Lower leg skin (tissue), 3 donors: Measurements from ENCODE around the gene MTSS2.

ENCODE experiments used
- CTCF ChIP-seq, 3 donors: fragments of 450-650 bp; IDR thresholded peaks; one replicate each; pipeline ENCODE4 v1.5.1; 2016; ENCODE audit warnings: antibody characterized with exemption in 3 of 3, mild to moderate bottlenecking in 3 of 3, moderate library complexity in 2 of 3
- POLR2A ChIP-seq, 2 donors: fragments of 450-650 bp; IDR thresholded peaks; one replicate each; pipeline ENCODE4 v1.6.1; 2016 to 2017; ENCODE audit warnings: antibody characterized with exemption in 2 of 2, mild to moderate bottlenecking in 1 of 2, moderate library complexity in 1 of 2

DNA sequence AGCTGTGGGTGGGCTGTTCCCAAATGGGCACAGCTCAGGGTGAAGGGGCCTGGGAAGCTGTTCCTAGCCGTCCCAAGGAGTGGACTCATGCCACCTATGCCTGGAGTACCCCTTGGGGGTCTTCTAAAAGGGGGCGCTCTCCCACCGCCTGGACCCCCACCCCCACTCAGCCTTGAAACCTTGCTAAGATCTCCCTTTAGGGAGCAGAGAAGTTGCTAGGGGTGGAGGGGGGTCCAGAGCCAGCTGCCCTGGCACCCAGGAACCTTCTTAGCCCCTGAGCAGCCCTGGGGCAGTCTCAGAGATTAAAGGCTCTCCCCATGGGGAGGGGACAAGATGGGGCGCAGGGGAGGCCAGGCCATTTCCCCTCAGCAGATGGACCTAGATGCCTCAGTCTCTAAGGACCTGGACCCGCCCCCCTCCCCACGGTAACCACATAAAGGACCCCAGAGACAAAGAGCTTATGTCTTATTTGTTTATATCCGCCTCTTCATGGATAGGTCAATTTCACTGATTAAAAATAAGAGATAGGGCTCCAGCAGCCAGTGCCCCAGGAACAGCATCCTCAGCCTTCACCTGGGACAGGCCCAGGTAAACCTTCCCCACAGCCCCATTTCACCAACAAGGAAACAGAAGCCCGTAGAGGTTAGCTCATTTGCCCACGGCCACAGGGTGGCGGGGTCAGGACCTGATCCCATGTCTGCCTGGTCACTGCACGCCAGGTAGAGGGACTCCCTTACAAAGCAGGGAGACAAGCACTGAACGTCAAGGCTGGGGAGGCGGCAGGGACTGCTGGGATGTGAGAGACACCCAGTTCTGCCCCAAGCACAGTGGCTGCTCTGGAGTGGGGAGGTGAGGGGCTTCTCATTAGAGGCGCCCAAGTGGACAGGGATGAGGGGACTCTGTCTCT, 3.4 kb downstream of the MTSS2 start:
- TF ChIP-seq POLR2A (IDR thresholded peaks at IDR 0.05) (no peak), CTCF (IDR thresholded peaks at IDR 0.05) (no peak)
